IMR-90 (cell line): ENCODE measurements around the gene TTC28. TPM values are rescaled to one million over a fixed set of nuclear protein-coding genes. Genes with fewer than 3 reads are reported as not detected.

ENCODE experiments used
- ATAC-seq: fragments of 200-7000 bp; cut with Tn5 transposase; 2 replicates; pipeline ENCODE4 v1.9.1; 2020; ENCODE audit warnings: low read depth, mild to moderate bottlenecking, moderate library complexity
- BruUV-seq: library from RNA; stranded (reverse); fragments of 400-500 nt; replicated peaks from 2 replicates; lab custom pipeline; 2021; lab: Mats Ljungman, UMichigan
- CTCF ChIA-PET: fragments of 300-600 bp; formaldehyde crosslinking; extraction: SDS; loops from one replicate; lab custom pipeline; 2021; ENCODE audit warnings: antibody characterized with exemption; lab: Yijun Ruan, JAX
- POLR2A ChIA-PET: fragments of 300-600 bp; sonication (Branson Sonifier 250); formaldehyde crosslinking; loops from one replicate; lab custom pipeline; 2022; ENCODE audit warnings: antibody characterized with exemption; ENCODE audit not compliant: unreplicated experiment; lab: Charles Lee
- DNase-seq: peaks from one replicate; pipeline ENCODE4 v3.0.0; 2013
- H2AFZ ChIP-seq: replicated peaks from 2 replicates; pipeline ENCODE3; 2013; ENCODE audit warnings: low read length, mild to moderate bottlenecking; ENCODE audit not compliant: poor library complexity
- H2AK5ac ChIP-seq: 2 replicates; pipeline ENCODE4 v1.6.1; 2013; ENCODE audit warnings: low read depth, low read length, inconsistent platforms
- H2AK9ac ChIP-seq: replicated peaks from 2 replicates; pipeline ENCODE3; 2013; ENCODE audit warnings: mild to moderate bottlenecking, low read depth, low read length, moderate library complexity; ENCODE audit not compliant: poor library complexity
- H2BK120ac ChIP-seq: 2 replicates; pipeline ENCODE4 v1.6.1; 2013; ENCODE audit warnings: low read depth, low read length, inconsistent platforms
- H2BK15ac ChIP-seq: 3 replicates; pipeline ENCODE4 v1.6.1; 2013; ENCODE audit warnings: low read depth, low read length, inconsistent platforms
- H2BK20ac ChIP-seq: 2 replicates; pipeline ENCODE4 v1.6.1; 2013; ENCODE audit warnings: low read depth, mild to moderate bottlenecking, inconsistent platforms, low read length, moderate library complexity
- H2BK5ac ChIP-seq: 2 replicates; pipeline ENCODE4 v1.6.1; 2013; ENCODE audit warnings: mild to moderate bottlenecking, low read depth, low read length, inconsistent platforms; ENCODE audit not compliant: poor library complexity, severe bottlenecking
- H3K14ac ChIP-seq: replicated peaks from 2 replicates; pipeline ENCODE4 v1.6.1; 2013; ENCODE audit warnings: low read depth, low read length, inconsistent platforms
- H3K18ac ChIP-seq: 2 replicates; pipeline ENCODE4 v1.6.1; 2013; ENCODE audit warnings: low read depth, low read length, control low read depth
- H3K23ac ChIP-seq: 2 replicates; pipeline ENCODE4 v1.6.1; 2013; ENCODE audit warnings: low read depth, low read length, inconsistent platforms
- H3K27ac ChIP-seq: 2 replicates; pipeline ENCODE4 v1.5.1; 2013; ENCODE audit warnings: mild to moderate bottlenecking, control low read depth, low read length; ENCODE audit not compliant: insufficient read depth
- H3K27me3 ChIP-seq: 2 replicates; pipeline ENCODE4 v1.6.1; 2013; ENCODE audit warnings: low read length; ENCODE audit not compliant: control insufficient read depth, insufficient read depth
- H3K36me3 ChIP-seq: 2 replicates; pipeline ENCODE4 v1.6.1; 2013; ENCODE audit warnings: low read length, mixed read lengths; ENCODE audit not compliant: control insufficient read depth, insufficient read depth
- H3K4ac ChIP-seq: 2 replicates; pipeline ENCODE4 v1.6.1; 2013; ENCODE audit warnings: low read depth, low read length, inconsistent platforms
- H3K4me1 ChIP-seq: 2 replicates; pipeline ENCODE4 v1.6.1; 2013; ENCODE audit warnings: low read length, mixed read lengths; ENCODE audit not compliant: control insufficient read depth, insufficient read depth
- H3K4me2 ChIP-seq: 2 replicates; pipeline ENCODE4 v1.6.1; 2013; ENCODE audit warnings: low read depth, mild to moderate bottlenecking, control low read depth, low read length, moderate library complexity
- H3K4me3 ChIP-seq: 2 replicates; pipeline ENCODE4 v1.5.1; 2013; ENCODE audit warnings: low read depth, mild to moderate bottlenecking, control low read depth, low read length, moderate library complexity; ENCODE audit not compliant: insufficient read depth
- H3K56ac ChIP-seq: 2 replicates; pipeline ENCODE4 v1.6.1; 2013; ENCODE audit warnings: low read length, inconsistent platforms; ENCODE audit not compliant: insufficient read depth; ENCODE audit errors: extremely low read depth
- H3K79me1 ChIP-seq, 2 experiments: 2 replicates each; pipeline ENCODE4 v1.6.1; 2013; ENCODE audit warnings: low read length in 2 of 2, inconsistent platforms in 1 of 2, low read depth in 1 of 2
- H3K9ac ChIP-seq: 2 replicates; pipeline ENCODE4 v1.6.1; 2013; ENCODE audit warnings: low read depth, low read length, control low read depth
- H3K9me1 ChIP-seq: 2 replicates; pipeline ENCODE4 v1.6.1; 2013; ENCODE audit warnings: low read length, inconsistent platforms; ENCODE audit not compliant: insufficient read depth
- H3K9me3 ChIP-seq: 2 replicates; pipeline ENCODE4 v1.6.1; 2013; ENCODE audit warnings: low read length; ENCODE audit not compliant: control insufficient read depth, insufficient read depth
- H4K20me1 ChIP-seq: 2 replicates; pipeline ENCODE4 v1.6.1; 2013; ENCODE audit warnings: low read length, inconsistent platforms; ENCODE audit not compliant: insufficient read depth
- H4K5ac ChIP-seq: 2 replicates; pipeline ENCODE4 v1.6.1; 2013; ENCODE audit warnings: mild to moderate bottlenecking, low read depth, low read length, control low read depth
- H4K8ac ChIP-seq, 2 experiments: 2 replicates each; pipeline ENCODE4 v1.6.1; 2013; ENCODE audit warnings: low read depth in 2 of 2, low read length in 2 of 2, control low read depth in 1 of 2, inconsistent platforms in 1 of 2
- H4K91ac ChIP-seq: 2 replicates; pipeline ENCODE4 v1.6.1; 2013; ENCODE audit warnings: low read depth, low read length, inconsistent platforms; ENCODE audit not compliant: insufficient read depth
- CHD1 ChIP-seq: IDR thresholded peaks from 2 replicates; pipeline ENCODE4 v1.6.1; 2012; ENCODE audit warnings: low read depth, low read length, improper control_type of control experiment
- CTCF ChIP-seq: conservative IDR thresholded peaks from 2 replicates; pipeline ENCODE4 v1.5.1; 2012; ENCODE audit warnings: mild to moderate bottlenecking, low read depth, low read length, improper control_type of control experiment
- ELK1 ChIP-seq: fragments of 150-350 bp; IDR thresholded peaks from 2 replicates; pipeline ENCODE4 v1.6.1; 2016; ENCODE audit warnings: low read depth, mild to moderate bottlenecking, low read length, moderate library complexity, borderline replicate concordance
- MAZ ChIP-seq: IDR thresholded peaks from 2 replicates; pipeline ENCODE4 v1.6.1; 2012; ENCODE audit warnings: low read depth, mild to moderate bottlenecking, low read length, improper control_type of control experiment, moderate library complexity, borderline replicate concordance
- POLR2A ChIP-seq: IDR thresholded peaks from 2 replicates; pipeline ENCODE4 v1.6.1; 2012; ENCODE audit warnings: mild to moderate bottlenecking, low read depth, low read length
- RAD21 ChIP-seq: IDR thresholded peaks from 2 replicates; pipeline ENCODE4 v1.6.1; 2012; ENCODE audit warnings: low read length, improper control_type of control experiment
- RCOR1 ChIP-seq: IDR thresholded peaks from 2 replicates; pipeline ENCODE4 v1.6.1; 2012; ENCODE audit warnings: mild to moderate bottlenecking, low read length, improper control_type of control experiment; ENCODE audit not compliant: insufficient replicate concordance
- RFX5 ChIP-seq: IDR thresholded peaks from 2 replicates; pipeline ENCODE4 v1.8.0; 2012; ENCODE audit warnings: low read depth, mild to moderate bottlenecking, low read length, moderate library complexity
- WGBS, 2 experiments: methylation state at CpG; one replicate each; pipeline versions ENCODE4 v1.1.5 to v1.1.7; 2013; ENCODE audit warnings: missing lambda C conversion rate in 2 of 2; ENCODE audit not compliant: insufficient read length in 1 of 2; ENCODE audit errors: extremely low coverage in 2 of 2; 5-methylcytosine and 5-hydroxymethylcytosine counted together
- dilution Hi-C: fragments of 300-500 bp; cut with HindIII; formaldehyde crosslinking; loops from one replicate; pipeline ENCODE4 v1.14.3; 2018; ENCODE audit warnings: low sequenced_read_pairs; ENCODE audit not compliant: unreplicated experiment
- in situ Hi-C: fragments of 300-500 bp; cut with MboI; formaldehyde crosslinking; loops from 3 replicates; pipeline ENCODE4 v1.14.3; 2019; ENCODE audit warnings: low sequenced_read_pairs, inconsistent platforms, mixed read lengths
- intact Hi-C: fragments of 100-400 bp; cut with micrococcal nuclease; formaldehyde crosslinking; loops from 2 replicates; pipeline ENCODE4 v1.10.0; 2022
- polyA plus RNA-seq, 3 experiments: library from polyadenylated mRNA; depleted of rRNA; stranded (reverse); fragments of >200 nt; gene quantifications; 2 replicates each; pipeline ENCODE4 v1.2.3, GENCODE V29; 2012; ENCODE audit warnings: low replicate concordance in 1 of 3
- total RNA-seq: library from RNA; depleted of rRNA; stranded (reverse); fragments of >200 nt; gene quantifications from 2 replicates; pipeline ENCODE4 v1.2.3, GENCODE V29; 2012

Gene TTC28
- total and polyA plus RNA-seq, 2 of the 4 experiments (the other 2 are of a cell fraction) = 5.6 to 13.3 TPM

- Histone ChIP-seq H2BK20ac (no peak overlapping the region), H2BK120ac (peak overlapping the region; percentile 8; the same call in 1 of the 2 replicates), H4K91ac (no peak overlapping the region), H3K4me1 (peaks cover 13% of the 10 kb centered on the region), H3K79me1 (no peaks in the 10 kb centered on the region), H4K5ac (no peak overlapping the region; the same call in 1 of the 2 replicates), H4K8ac (no peak overlapping the region), H3K9ac (0 out of 2 replicates have a peak overlapping the region, but pooled peaks have one; percentile 12), H2AK5ac (peak overlapping the region; percentile 33), H3K18ac (no peak overlapping the region; the same call in 1 of the 2 replicates), H2BK15ac (no peak overlapping the region), H3K9me1 (no peaks in the 10 kb centered on the region; the same call in 1 of the 2 replicates), H3K23ac (no peak overlapping the region), H3K4me3 (no peak overlapping the region), H3K4me2 (no peak overlapping the region; the same call in 1 of the 2 replicates), H3K36me3 (peaks cover 8% of the 10 kb centered on the region; the same call in 1 of the 2 replicates), H2AK9ac (peak overlapping the region; percentile 61), H3K4ac (peak overlapping the region; percentile 46), H3K27ac (peak overlapping the region; percentile 21; the same call in 1 of the 2 replicates), H3K27me3 (no peaks in the 10 kb centered on the region), H2BK5ac (no peak overlapping the region), H3K56ac (no peak overlapping the region), H4K20me1 (peaks cover 18% of the 10 kb centered on the region), H3K14ac (0 out of 2 replicates have a peak overlapping the region, but pooled peaks have one; percentile 68), H2AFZ (no peak overlapping the region), H3K9me3 (no peaks in the 10 kb centered on the region)
- 93% methylated on average over 3 of the region's 15 CpGs; no CpG with 5 or more reads in 1 of the 2 experiments for WGBS, 2 experiments
- ChIA-PET POLR2A (no interaction called here), CTCF (interaction anchor here (1.0 to 1.4 kb wide), 3 partner anchors 144 to 571 kb away, joined by 3 to 9 read pairs (median 3); no protein-coding TSS in a partner anchor)
- DNase-seq = no peak
- no TSS peak for BruUV-seq
- dilution Hi-C loops (no loop called here), intact Hi-C loops (no loop called here), in situ Hi-C loops (loop anchor here (10.0 to 25.0 kb wide), 3 partner anchors 573 to 1259 kb away; no protein-coding TSS in a partner anchor)
- TF ChIP-seq CHD1 (no peak), RFX5 (no peak), RCOR1 (no peak), CTCF (no peak), ELK1 (no peak), MAZ (no peak), POLR2A (no peak), RAD21 (no peak)
- ATAC-seq = no peak
Measured at GRCh38 chr22:28021116-28021997, 658.3 kb downstream of the TTC28 start.
